IgD-negative memory B cell (primary cell): ENCODE measurements around the gene KIF5C. TPM values are rescaled to one million over a fixed set of nuclear protein-coding genes. Genes with fewer than 3 reads are reported as not detected.
A peak's percentile ranks its signal among the peaks of the same experiment; 100 is the strongest.

Experiments used
- H3K27ac Mint-ChIP-seq, 3 donors: one replicate each; pipeline ENCODE4 v1.8.0; 2020 to 2022; ENCODE audit warnings: mild to moderate bottlenecking in 3 of 3, mixed read lengths in 3 of 3, moderate library complexity in 1 of 3
- H3K27me3 Mint-ChIP-seq: one replicate; pipeline ENCODE4 v1.8.0; 2021; ENCODE audit warnings: mixed read lengths
- H3K36me3 Mint-ChIP-seq: one replicate; pipeline ENCODE4 v1.8.0; 2020; ENCODE audit warnings: mild to moderate bottlenecking, mixed read lengths
- H3K4me1 Mint-ChIP-seq, 3 donors: one replicate each; pipeline ENCODE4 v1.8.0; 2020 to 2022; ENCODE audit warnings: mixed read lengths in 3 of 3, mild to moderate bottlenecking in 1 of 3
- H3K4me3 Mint-ChIP-seq, 4 donors: one replicate each; pipeline ENCODE4 v1.8.0; 2020 to 2022; ENCODE audit warnings: mild to moderate bottlenecking in 4 of 4, mixed read lengths in 4 of 4, moderate library complexity in 3 of 4
- H3K9me3 Mint-ChIP-seq, 3 donors: one replicate each; pipeline ENCODE4 v1.8.0; 2020 to 2021; ENCODE audit warnings: mixed read lengths in 3 of 3, mild to moderate bottlenecking in 1 of 3
- polyA plus RNA-seq: library from polyadenylated mRNA; unstranded; fragments of 300-500 nt; fragmentation: Illumina TruSeq; gene quantifications from one replicate; pipeline ENCODE4 v1.2.3, GENCODE V29; 2021

Gene KIF5C
- polyA plus RNA-seq, 1 donor from 2014 or later = 2.0 TPM

DNA sequence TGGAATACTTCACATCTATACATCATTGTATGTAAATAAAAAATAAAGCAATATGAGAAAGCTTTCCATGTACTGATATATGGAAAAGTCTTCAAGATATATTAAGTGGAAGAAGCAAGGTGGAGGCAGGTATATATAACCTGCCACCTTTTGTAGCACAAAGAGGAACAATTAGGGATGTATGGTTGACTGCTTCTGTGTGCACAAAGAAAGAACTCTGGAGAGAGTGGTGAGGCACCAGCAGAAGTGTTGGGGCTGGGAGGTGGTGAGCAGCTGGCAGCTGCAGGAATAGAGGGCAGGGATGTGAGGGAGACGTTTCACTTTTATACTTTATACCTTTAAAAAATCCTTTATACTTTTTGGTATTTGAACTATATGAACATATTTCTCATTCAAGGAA lies 26.1 kb downstream of the KIF5C start:
- peaks cover 0 to 2% (median 0%) of the 10 kb centered on the region in 3 donors for H3K9me3 Mint-ChIP-seq
- H3K36me3 Mint-ChIP-seq = peaks cover 3% of the 10 kb centered on the region
- H3K27ac Mint-ChIP-seq = no peak overlapping the region
- H3K4me1 Mint-ChIP-seq = peaks cover 5 to 8% (median 7%) of the 10 kb centered on the region in 3 donors
- peak overlapping the region in 1 of 4 donors; percentile 12 for H3K4me3 Mint-ChIP-seq
- peaks cover 2% of the 10 kb centered on the region for H3K27me3 Mint-ChIP-seq

DNA sequence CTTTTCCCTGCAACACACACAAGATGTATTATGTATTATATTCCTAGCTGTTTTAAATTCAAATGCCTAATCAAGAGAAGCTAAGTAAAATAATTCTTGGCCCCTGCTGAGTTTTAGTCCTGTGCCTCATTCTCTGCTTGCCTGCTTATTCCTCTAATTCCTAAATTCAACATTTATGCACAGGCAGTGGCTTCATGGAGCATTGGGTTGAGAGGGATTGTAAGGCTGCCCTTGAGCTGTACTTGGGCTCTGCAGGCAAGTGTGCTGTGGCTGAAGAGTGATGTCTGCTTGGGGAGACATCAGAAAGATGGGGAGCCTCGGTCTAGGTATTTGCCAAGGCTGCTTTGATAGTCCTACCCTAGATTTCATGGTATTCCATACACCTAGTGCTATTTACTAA lies 27.8 kb downstream of the KIF5C start:
- Mint-ChIP-seq H3K9me3 (peaks cover 0 to 2% (median 0%) of the 10 kb centered on the region in 3 donors), H3K4me3 (no peak overlapping the region), H3K27ac (no peak overlapping the region), H3K36me3 (peaks cover 3% of the 10 kb centered on the region), H3K4me1 (peaks cover 5 to 10% (median 7%) of the 10 kb centered on the region in 3 donors), H3K27me3 (peaks cover 2% of the 10 kb centered on the region)

DNA sequence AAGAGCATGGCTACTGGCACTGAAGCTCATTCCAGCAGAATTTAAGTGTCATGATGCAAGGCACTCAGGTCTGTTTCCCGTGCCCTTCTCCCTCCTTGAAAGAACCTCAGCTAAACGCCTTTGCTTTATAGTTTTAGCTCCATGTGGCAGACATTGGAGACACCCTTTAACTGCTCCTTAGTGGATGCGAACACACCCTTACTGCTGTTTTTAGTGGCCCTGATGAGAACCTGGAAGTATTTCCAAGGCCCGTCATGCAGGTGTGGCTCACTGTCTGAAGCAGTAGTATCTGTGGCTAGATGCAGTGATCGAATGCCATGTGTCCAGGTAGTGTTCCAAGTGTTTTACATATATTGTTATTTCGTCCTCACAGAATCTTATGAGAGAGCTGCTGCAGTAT lies 28.3 kb downstream of the KIF5C start:
- Mint-ChIP-seq H3K27ac (no peak overlapping the region), H3K27me3 (peaks cover 2% of the 10 kb centered on the region), H3K9me3 (peaks cover 0 to 2% (median 0%) of the 10 kb centered on the region in 3 donors), H3K4me1 (peaks cover 5 to 10% (median 7%) of the 10 kb centered on the region in 3 donors), H3K4me3 (no peak overlapping the region), H3K36me3 (peaks cover 3% of the 10 kb centered on the region)

DNA sequence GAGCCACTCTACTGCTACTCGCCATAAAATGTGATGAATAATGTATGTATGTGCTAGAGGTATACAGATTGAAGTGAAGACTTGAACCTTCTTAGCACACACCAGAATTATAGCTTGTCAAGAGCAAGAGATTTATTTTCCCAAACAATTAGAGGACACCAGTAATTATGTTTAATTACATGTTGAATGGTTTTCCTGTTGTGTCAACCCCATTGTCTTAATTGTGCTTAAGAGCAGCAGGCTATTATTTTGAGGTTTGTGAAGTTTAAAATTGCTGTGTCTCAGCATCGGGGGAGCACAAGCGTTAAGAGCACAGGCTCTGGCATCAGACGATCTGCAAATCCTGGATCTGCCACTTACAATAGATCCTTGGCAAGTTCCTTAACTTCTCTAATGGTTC lies 29.0 kb downstream of the KIF5C start:
- H3K4me3 Mint-ChIP-seq = no peak overlapping the region
- peaks cover 0 to 2% (median 0%) of the 10 kb centered on the region in 3 donors for H3K9me3 Mint-ChIP-seq
- H3K36me3 Mint-ChIP-seq = peaks cover 4% of the 10 kb centered on the region
- no peak overlapping the region for H3K27ac Mint-ChIP-seq
- H3K27me3 Mint-ChIP-seq = peaks cover 2% of the 10 kb centered on the region
- peaks cover 5 to 10% (median 7%) of the 10 kb centered on the region in 3 donors for H3K4me1 Mint-ChIP-seq

DNA sequence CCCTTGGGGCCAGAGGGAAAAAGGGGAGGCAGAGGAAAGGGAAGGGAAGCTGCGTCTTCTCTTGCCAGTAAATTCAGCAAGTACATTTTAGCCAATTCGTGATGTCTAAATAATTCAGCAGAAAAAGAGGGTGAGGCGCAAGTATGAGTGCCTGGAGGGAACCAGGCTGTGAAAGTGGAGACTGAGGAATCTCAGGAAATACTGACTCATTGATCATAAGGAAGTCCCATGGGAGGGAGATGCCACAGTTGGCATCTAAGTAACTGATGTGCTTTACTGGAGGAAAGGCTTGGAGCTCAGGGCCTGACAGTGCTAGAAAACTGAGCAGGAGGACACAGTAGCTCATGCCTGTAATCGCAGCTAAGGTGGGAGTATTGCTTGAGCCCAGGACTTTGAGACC lies 31.1 kb downstream of the KIF5C start:
- Mint-ChIP-seq H3K27ac (no peak overlapping the region), H3K4me3 (no peak overlapping the region), H3K9me3 (peaks cover 0 to 2% (median 1%) of the 10 kb centered on the region in 3 donors), H3K4me1 (peaks cover 3 to 7% (median 4%) of the 10 kb centered on the region in 3 donors), H3K36me3 (peaks cover 4% of the 10 kb centered on the region), H3K27me3 (peaks cover 2% of the 10 kb centered on the region)

DNA sequence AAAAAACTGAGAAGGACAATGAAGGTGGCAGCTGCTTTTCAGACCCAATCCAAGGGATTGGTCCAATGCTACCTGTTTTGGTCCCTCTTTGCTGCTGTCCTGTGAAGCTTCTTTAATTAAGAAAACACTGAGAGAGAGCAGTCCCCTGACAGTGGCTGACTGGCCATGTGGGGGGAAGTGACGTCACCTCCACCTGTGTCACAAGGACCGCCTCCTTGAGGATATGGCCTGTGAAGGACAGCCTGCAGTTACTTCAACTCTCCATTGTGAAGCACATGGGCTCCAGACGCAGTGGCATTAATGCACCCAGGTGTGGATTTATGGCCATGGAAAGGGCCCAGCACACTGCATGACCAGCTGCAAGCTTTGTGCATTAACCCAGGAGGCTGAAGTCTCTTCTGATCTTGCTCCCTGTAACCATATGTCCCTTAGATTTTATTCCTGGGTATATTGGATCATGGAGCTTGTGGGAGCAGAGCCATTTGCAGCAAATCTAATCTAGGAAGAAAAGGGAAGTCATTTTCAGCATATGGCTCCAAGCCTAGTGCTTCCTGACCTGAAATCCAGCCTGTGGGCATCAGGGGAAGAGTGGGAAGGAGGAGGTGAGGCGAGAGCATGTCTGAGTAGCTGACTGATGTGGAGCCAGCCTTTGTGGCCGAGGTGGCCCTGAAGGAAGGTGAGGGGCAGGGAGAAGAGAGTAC lies 32.2 kb downstream of the KIF5C start:
- peaks cover 0 to 4% (median 3%) of the 10 kb centered on the region in 3 donors for H3K4me1 Mint-ChIP-seq
- H3K27ac Mint-ChIP-seq = peak overlapping the region in 1 of 3 donors; percentile 13
- H3K36me3 Mint-ChIP-seq = peaks cover 4% of the 10 kb centered on the region
- no peak overlapping the region for H3K4me3 Mint-ChIP-seq
- H3K27me3 Mint-ChIP-seq = peaks cover 2% of the 10 kb centered on the region
- H3K9me3 Mint-ChIP-seq = peaks cover 0 to 2% (median 1%) of the 10 kb centered on the region in 3 donors

DNA sequence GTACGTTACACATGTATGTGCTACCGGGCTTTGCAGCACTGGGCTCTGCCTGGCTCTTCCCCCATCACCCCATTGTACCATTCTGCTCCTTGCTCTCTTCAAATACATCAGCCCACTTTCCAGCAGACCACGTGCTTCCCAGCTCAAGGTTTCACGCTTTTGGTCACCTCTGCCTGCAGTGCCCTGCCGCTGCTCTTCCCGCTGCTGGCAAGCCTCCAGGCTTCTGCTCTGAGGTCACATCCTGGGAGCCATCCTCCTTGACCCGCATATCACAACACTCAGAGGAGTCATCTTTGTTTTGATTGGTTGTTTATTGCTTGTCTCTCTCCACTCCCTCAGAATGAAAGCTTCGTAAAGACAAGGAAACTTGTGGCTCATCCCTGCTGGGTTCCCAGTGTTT lies 34.1 kb downstream of the KIF5C start:
- peaks cover 0 to 4% (median 1%) of the 10 kb centered on the region in 3 donors for H3K9me3 Mint-ChIP-seq
- peaks cover 2% of the 10 kb centered on the region for H3K27me3 Mint-ChIP-seq
- no peak overlapping the region for H3K4me3 Mint-ChIP-seq
- peaks cover 4% of the 10 kb centered on the region for H3K36me3 Mint-ChIP-seq
- no peak overlapping the region for H3K27ac Mint-ChIP-seq
- peaks cover 0 to 4% (median 3%) of the 10 kb centered on the region in 3 donors for H3K4me1 Mint-ChIP-seq

DNA sequence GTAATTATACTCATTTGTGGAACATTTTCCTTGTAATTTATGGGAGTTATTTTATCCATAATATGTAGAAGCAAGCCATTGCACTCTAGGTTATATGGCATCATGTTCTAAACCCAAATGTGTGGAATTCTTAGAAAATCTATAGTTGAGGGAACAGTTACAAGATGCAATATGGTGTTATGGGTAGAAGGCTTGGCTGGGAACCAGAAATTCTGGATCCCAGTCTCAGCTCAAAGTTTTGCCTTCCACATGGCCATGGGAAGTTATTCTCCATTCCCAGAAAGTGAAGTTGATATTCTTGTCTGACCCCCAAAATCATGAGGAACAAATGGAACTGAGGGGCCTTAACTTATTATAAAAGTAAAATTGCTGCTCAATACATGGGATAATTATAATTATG lies 38.0 kb downstream of the KIF5C start:
- H3K4me1 Mint-ChIP-seq = peaks cover 0 to 3% (median 0%) of the 10 kb centered on the region in 3 donors
- H3K27me3 Mint-ChIP-seq = no peaks in the 10 kb centered on the region
- H3K4me3 Mint-ChIP-seq = no peak overlapping the region
- peaks cover 1% of the 10 kb centered on the region for H3K36me3 Mint-ChIP-seq
- peaks cover 1 to 4% (median 2%) of the 10 kb centered on the region in 3 donors for H3K9me3 Mint-ChIP-seq
- H3K27ac Mint-ChIP-seq = peak overlapping the region in 1 of 3 donors; percentile 51

DNA sequence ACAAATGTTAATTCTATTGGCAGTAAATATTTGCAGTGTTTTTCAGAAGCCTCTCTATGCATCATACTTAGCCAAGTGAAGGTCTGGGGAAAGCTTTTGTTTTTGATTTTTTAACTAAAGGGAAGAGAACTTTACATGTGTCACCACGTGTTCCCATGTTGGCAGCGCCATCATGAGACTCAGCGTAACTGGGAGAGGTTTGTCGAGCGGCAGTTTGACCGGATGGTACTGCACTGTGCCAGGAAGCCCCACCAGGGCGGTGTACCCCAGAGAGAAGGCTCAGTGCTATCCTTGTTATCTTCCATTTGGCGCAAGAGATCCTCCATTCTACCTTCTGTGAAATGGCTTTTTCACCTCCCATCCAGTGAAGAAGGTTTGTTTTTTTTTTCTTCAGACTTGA lies 38.5 kb downstream of the KIF5C start:
- Mint-ChIP-seq H3K9me3 (peaks cover 4 to 8% (median 4%) of the 10 kb centered on the region in 3 donors), H3K27me3 (no peaks in the 10 kb centered on the region), H3K27ac (peak overlapping the region in 1 of 3 donors; percentile 51), H3K4me1 (peaks cover 0 to 3% (median 0%) of the 10 kb centered on the region in 3 donors), H3K36me3 (peaks cover 3% of the 10 kb centered on the region), H3K4me3 (no peak overlapping the region)

DNA sequence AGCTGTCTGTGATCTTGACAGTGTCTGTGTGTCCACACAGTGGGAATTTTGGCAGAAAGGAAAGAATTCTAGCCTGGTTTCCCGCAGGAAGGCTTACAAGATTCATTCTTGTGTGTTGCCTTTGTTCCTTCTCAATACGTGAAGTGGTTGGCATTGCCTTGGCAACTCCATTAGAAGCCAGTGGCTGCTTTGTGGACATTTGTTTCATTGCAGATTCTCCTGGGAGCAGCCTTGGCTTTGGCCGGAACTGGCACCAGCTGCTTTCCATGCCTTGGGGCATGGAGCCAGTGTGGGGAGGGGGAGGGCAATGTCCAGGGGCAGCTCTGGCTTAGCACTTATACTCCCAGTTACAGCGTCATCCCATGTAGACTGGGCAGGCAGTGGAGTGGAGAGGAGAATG lies 39.4 kb downstream of the KIF5C start:
- peaks cover 2% of the 10 kb centered on the region for H3K36me3 Mint-ChIP-seq
- H3K4me1 Mint-ChIP-seq = peaks cover 0 to 3% (median 0%) of the 10 kb centered on the region in 3 donors
- no peak overlapping the region for H3K4me3 Mint-ChIP-seq
- H3K27me3 Mint-ChIP-seq = no peaks in the 10 kb centered on the region
- H3K27ac Mint-ChIP-seq = no peak overlapping the region
- H3K9me3 Mint-ChIP-seq = peaks cover 4 to 15% (median 9%) of the 10 kb centered on the region in 3 donors

DNA sequence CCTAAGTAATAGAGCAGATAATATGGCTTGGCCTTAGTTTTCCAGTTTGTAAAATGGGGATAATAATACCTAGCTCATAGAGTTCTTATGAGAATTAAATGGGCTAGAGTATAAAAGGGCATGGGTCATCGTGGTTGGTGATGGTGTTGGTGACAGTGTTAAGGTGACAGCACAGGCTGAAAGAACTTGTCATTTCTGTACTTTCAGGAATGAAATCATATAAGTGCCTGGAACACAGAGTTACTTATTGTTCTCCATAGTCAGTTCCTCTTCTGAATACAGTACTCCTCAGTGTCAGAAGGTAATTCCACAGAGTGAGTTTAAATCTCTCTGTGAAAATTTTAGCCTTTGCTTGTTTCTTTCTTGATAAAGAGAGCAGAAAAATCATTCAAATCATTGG lies 42.4 kb downstream of the KIF5C start:
- Mint-ChIP-seq H3K36me3 (peaks cover 6% of the 10 kb centered on the region), H3K27me3 (no peaks in the 10 kb centered on the region), H3K4me1 (no peaks in the 10 kb centered on the region), H3K9me3 (peaks cover 4 to 15% (median 8%) of the 10 kb centered on the region in 3 donors), H3K27ac (no peak overlapping the region), H3K4me3 (no peak overlapping the region)

DNA sequence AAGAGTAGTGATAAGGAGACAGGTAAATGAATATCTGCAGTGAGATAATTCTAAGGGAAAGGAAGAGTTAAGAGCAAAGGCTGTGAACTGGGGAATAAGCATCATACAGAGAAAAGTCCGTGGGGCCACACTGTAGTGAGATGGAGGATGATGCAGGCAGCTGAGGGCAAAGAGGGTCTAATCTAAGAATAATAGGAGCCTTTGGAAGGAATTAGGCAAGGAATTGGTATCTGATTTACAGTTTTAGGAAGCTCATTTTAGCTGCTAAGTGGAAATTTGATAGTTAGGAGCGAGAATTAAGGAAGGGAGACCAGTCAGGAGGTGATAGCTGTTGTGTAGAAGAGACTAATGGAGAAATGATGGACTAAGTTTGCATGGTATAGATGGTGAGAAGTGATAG lies 43.5 kb downstream of the KIF5C start:
- H3K27ac Mint-ChIP-seq = no peak overlapping the region
- H3K36me3 Mint-ChIP-seq = peaks cover 6% of the 10 kb centered on the region
- no peaks in the 10 kb centered on the region for H3K4me1 Mint-ChIP-seq
- H3K9me3 Mint-ChIP-seq = peaks cover 2 to 15% (median 8%) of the 10 kb centered on the region in 3 donors
- no peaks in the 10 kb centered on the region for H3K27me3 Mint-ChIP-seq
- H3K4me3 Mint-ChIP-seq = no peak overlapping the region

DNA sequence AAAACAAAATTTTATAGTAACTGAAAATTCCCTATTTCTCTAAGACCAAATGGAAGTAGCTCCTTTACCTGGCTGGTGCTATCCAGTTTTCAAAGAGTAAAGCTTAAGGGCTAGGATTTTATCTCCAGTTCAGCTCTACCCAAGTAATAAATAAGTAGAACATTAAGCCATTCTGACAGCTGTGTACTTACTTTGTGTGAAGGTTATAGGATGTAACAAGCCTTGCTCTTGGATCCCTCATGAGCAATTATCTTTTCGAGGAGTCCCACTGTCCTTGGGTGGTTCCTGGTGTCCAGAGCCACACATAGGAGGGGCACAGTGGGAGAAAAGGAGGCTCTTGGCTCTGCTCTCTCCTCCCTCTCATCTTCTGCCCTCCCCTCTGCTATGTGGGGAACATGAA lies 45.5 kb downstream of the KIF5C start:
- Mint-ChIP-seq H3K27me3 (no peaks in the 10 kb centered on the region), H3K4me3 (no peak overlapping the region), H3K27ac (no peak overlapping the region), H3K36me3 (peaks cover 8% of the 10 kb centered on the region), H3K9me3 (peaks cover 2 to 15% (median 8%) of the 10 kb centered on the region in 3 donors), H3K4me1 (peaks cover 0 to 5% (median 0%) of the 10 kb centered on the region in 3 donors)

DNA sequence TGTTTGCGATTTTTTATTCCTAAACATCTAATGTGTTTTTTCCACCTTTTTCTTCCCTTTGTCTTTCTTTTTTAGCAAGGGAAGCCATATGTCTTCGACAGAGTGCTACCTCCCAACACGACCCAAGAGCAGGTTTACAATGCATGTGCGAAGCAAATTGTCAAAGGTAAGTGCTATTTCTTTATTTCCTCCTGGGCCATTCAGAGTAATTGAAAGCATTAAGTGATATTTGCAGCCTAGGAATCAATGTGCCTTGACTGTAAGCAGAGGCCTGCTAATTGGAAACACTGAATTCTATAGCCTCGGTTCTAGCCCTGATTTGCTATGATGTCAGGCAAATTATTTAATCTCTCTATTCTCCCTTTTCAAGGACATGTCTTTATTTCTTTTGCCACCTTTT lies 47.0 kb downstream of the KIF5C start:
- H3K4me3 Mint-ChIP-seq = no peak overlapping the region
- peaks cover 8% of the 10 kb centered on the region for H3K36me3 Mint-ChIP-seq
- peaks cover 2 to 15% (median 8%) of the 10 kb centered on the region in 3 donors for H3K9me3 Mint-ChIP-seq
- peaks cover 2% of the 10 kb centered on the region for H3K27me3 Mint-ChIP-seq
- H3K27ac Mint-ChIP-seq = no peak overlapping the region
- H3K4me1 Mint-ChIP-seq = peaks cover 6 to 13% (median 6%) of the 10 kb centered on the region in 3 donors

DNA sequence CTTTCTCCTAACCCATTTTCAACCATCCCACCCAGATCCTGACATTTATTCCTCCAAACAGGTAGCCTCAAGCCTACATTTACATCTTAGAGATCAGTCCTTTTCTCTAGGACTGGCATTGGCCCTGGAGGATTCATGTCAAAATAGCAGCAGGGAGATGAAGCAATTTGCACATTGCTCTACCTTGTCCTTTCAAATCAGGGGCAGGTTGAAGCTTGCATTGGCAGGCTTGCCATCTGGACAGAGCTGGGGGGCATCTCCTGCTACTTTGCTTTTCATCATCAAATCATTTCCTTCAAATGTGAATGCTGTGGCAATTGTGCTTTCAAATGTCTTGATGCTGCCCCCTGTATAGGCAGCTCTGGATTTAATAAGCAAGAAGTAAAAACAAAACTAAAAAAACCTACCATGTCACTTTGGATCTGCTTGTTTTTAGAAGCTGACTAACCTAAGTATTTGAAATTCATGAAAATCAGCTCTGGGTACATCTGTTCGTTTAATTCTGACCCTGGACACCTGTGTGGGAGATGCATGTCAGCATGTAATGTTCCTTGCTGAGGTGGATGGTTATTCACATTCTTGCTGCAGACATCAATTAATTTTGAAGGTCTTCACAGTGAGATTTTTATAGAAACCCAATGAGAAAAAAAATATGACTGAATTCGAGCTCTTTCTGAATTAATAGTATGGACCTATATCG lies 47.9 kb downstream of the KIF5C start:
- Mint-ChIP-seq H3K9me3 (peaks cover 2 to 12% (median 8%) of the 10 kb centered on the region in 3 donors), H3K4me1 (peaks cover 13 to 16% (median 13%) of the 10 kb centered on the region in 3 donors), H3K4me3 (no peak overlapping the region), H3K27ac (no peak overlapping the region), H3K27me3 (peaks cover 2% of the 10 kb centered on the region), H3K36me3 (peaks cover 8% of the 10 kb centered on the region)
